Glutamatergic neuron (in vitro differentiated cells): ENCODE measurements around the gene SGSM2. TPM values are rescaled to one million over a fixed set of nuclear protein-coding genes. Genes with fewer than 3 reads are reported as not detected.
A peak's percentile ranks its signal among the peaks of the same experiment; 100 is the strongest.

ENCODE experiments used
- DNase-seq: peaks from one replicate; pipeline ENCODE4 v3.0.0; 2022
- H3K27ac Mint-ChIP-seq: one replicate; pipeline ENCODE4 v1.8.0; 2020; ENCODE audit warnings: mild to moderate bottlenecking, mixed read lengths, inconsistent platforms; ENCODE audit not compliant: unreplicated experiment
- H3K27me3 Mint-ChIP-seq: one replicate; pipeline ENCODE4 v1.8.0; 2020; ENCODE audit warnings: mild to moderate bottlenecking, moderate library complexity, mixed read lengths, inconsistent platforms; ENCODE audit not compliant: unreplicated experiment
- H3K36me3 Mint-ChIP-seq: one replicate; pipeline ENCODE4 v1.8.0; 2020; ENCODE audit warnings: mild to moderate bottlenecking, mixed read lengths, inconsistent platforms; ENCODE audit not compliant: unreplicated experiment
- H3K4me1 Mint-ChIP-seq: one replicate; pipeline ENCODE4 v1.8.0; 2020; ENCODE audit warnings: mild to moderate bottlenecking, low read depth, mixed read lengths, inconsistent platforms; ENCODE audit not compliant: unreplicated experiment
- H3K4me3 Mint-ChIP-seq: one replicate; pipeline ENCODE4 v1.8.0; 2020; ENCODE audit warnings: mild to moderate bottlenecking, mixed read lengths, inconsistent platforms; ENCODE audit not compliant: unreplicated experiment
- H3K9me3 Mint-ChIP-seq: one replicate; pipeline ENCODE4 v1.8.0; 2020; ENCODE audit warnings: mild to moderate bottlenecking, moderate library complexity, mixed read lengths, inconsistent platforms; ENCODE audit not compliant: unreplicated experiment
- total RNA-seq: library from RNA; stranded (reverse); fragmentation: NEBNext Ultra II Directional; extraction: Animal tissue kit (Norgen Biotek cat#: 25700); gene quantifications from one replicate; pipeline ENCODE4 v1.2.1, GENCODE V29; 2021; ENCODE audit not compliant: unreplicated experiment
- TF ChIP-seq, protein P1 (sequence below): fragments of 200-600 bp; sonication (generic); IDR thresholded peaks from one replicate; pipeline ENCODE4 v1.5.0; 2021; ENCODE audit not compliant: partially characterized antibody, unreplicated experiment

SGSM2 gene
- total RNA-seq, 1 donor from 2014 or later = 111 TPM

DNA sequence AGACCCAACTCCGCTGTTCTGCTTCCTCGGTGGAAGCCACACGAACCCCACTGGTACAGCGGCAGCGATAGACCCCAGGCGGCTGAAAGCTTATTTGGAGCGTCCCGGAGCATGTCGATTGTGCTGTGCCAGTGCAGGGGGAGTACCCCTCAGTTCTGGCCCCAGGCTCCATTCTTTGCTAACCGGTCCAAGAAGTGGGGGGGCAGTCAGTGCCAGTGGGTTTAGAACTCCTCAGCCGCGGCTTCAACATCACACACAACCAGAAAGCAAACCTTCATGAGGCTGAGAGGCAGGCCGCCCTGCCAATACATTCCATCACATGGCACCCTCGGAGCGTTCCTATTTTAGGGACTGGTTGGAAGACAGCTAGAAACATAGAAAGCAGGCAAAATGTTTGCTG, 65.2 kb downstream of the SGSM2 start:
- H3K27me3 Mint-ChIP-seq = peaks cover 14% of the 10 kb centered on the region
- peaks cover 19% of the 10 kb centered on the region for H3K4me1 Mint-ChIP-seq
- TF ChIP-seq, protein P1, sequence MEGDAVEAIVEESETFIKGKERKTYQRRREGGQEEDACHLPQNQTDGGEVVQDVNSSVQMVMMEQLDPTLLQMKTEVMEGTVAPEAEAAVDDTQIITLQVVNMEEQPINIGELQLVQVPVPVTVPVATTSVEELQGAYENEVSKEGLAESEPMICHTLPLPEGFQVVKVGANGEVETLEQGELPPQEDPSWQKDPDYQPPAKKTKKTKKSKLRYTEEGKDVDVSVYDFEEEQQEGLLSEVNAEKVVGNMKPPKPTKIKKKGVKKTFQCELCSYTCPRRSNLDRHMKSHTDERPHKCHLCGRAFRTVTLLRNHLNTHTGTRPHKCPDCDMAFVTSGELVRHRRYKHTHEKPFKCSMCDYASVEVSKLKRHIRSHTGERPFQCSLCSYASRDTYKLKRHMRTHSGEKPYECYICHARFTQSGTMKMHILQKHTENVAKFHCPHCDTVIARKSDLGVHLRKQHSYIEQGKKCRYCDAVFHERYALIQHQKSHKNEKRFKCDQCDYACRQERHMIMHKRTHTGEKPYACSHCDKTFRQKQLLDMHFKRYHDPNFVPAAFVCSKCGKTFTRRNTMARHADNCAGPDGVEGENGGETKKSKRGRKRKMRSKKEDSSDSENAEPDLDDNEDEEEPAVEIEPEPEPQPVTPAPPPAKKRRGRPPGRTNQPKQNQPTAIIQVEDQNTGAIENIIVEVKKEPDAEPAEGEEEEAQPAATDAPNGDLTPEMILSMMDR = no peak
- H3K9me3 Mint-ChIP-seq = peaks cover 8% of the 10 kb centered on the region
- peak overlapping the region; percentile 22 for H3K27ac Mint-ChIP-seq
- DNase-seq = no peak
- H3K4me3 Mint-ChIP-seq = peak overlapping the region; percentile 82
- no peaks in the 10 kb centered on the region for H3K36me3 Mint-ChIP-seq

DNA sequence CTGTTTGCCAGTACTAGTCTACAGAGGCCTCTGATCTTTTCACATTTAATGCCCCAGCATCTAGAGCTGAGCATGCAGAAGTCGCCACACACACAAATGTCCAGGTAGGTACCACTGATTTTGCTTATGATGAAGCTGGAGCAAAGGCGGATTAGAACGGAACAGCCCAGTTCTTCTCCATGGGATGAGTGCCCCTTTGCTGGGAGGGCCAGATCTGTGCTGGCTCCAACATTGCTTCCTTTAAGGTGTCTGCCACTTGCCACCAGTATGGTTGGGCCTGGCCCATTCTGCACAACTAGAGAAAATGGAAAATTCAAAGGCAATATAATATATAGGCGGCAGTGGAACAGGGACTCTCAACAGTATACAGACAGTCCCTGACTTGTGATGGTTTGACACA, 65.7 kb downstream of the SGSM2 start:
- Mint-ChIP-seq H3K27ac (no peak overlapping the region), H3K9me3 (peaks cover 8% of the 10 kb centered on the region), H3K4me3 (no peak overlapping the region), H3K4me1 (peaks cover 18% of the 10 kb centered on the region), H3K27me3 (peaks cover 14% of the 10 kb centered on the region), H3K36me3 (no peaks in the 10 kb centered on the region)
- TF ChIP-seq, protein P1 = no peak
- no peak for DNase-seq

DNA sequence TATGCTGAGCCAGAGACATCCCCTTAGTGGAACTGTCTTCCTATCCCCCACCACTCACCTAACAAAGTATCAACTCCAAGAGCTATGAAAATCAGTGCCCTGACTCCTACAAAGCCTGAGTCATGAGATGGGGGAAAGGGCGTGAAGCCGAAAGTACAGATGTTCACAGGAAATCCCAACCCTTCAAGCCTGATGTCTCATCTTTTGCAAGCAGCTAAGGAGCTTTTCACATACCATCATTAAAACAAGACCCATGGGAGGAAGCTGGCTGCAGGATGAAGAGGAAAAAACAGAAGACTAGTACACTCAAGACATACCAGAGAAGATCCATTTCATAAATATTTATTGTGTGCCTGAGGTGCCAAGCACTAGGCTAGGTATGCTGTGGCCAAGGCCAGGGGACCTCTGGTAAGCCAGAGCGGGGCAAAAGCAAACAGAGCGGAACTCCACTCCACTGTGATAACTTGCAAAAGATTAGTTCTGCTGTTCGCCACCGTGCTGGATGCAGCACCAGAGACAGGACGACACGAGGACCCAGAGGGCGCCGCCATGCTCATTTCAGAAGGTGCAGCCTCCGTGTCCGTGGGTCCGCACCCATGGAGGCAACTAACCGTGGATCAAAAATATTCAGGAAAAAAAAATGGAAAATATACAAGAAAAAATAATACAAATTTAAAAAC, 68.1 kb downstream of the SGSM2 start:
- Mint-ChIP-seq H3K27me3 (peaks cover 9% of the 10 kb centered on the region), H3K4me1 (peaks cover 11% of the 10 kb centered on the region), H3K4me3 (no peak overlapping the region), H3K9me3 (peaks cover 4% of the 10 kb centered on the region), H3K36me3 (no peaks in the 10 kb centered on the region), H3K27ac (no peak overlapping the region)
- DNase-seq = no peak
- TF ChIP-seq, protein P1 = no peak

DNA sequence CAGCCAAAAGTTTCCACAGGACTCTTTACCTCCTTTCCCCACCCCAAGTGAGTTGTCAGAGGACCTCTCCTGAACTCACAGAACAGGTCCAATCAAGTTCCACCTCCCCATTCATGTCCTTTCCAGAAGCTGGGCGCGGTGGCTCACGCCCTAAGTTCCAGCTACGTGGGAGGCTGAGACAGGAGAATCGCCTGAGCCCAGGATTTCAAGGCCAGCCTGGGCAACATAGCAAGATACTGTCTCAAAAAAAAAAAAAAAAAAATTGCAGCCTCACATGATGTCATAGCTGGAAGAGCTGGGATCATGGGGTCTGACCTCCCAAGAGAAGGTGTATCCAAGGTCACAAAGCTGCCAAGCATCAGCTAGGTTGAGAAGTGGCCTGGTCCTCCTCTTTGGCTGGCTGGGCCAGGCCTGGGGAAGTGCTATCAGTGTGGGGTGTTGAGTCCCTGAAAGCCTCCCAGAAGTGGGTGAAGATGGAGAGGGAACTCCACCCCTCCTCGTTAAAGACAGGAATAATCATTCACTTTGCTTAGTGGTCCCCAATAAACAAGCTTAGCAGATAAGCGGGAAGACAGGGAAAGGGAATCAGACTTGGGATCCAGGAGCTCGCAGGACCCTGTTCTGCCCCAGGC, 69.1 kb downstream of the SGSM2 start:
- peaks cover 3% of the 10 kb centered on the region for H3K9me3 Mint-ChIP-seq
- peaks cover 11% of the 10 kb centered on the region for H3K4me1 Mint-ChIP-seq
- no peak for DNase-seq
- H3K27ac Mint-ChIP-seq = peak overlapping the region; percentile 57
- peaks cover 9% of the 10 kb centered on the region for H3K27me3 Mint-ChIP-seq
- TF ChIP-seq, protein P1 = no peak
- no peak overlapping the region for H3K4me3 Mint-ChIP-seq
- H3K36me3 Mint-ChIP-seq = no peaks in the 10 kb centered on the region
